ENCODE results near the gene CYTH4.

GRCh38 chr22:37325039-37325395 lies 42.7 kb downstream of the CYTH4 start:
- no peak for TF ChIP-seq CTCF (IDR thresholded peaks at IDR 0.05; ENCODE audit: poor library complexity, severe bottlenecking)
- TF ChIP-seq EP300 (conservative IDR thresholded peaks at IDR 0.05; ENCODE audit: poor library complexity, severe bottlenecking) = no peak
- no peak for TF ChIP-seq SMC3 (conservative IDR thresholded peaks at IDR 0.05; ENCODE audit: poor library complexity)
- no peak for TF ChIP-seq EZH2 (IDR thresholded peaks at IDR 0.05; ENCODE audit: borderline replicate concordance, insufficient read depth, low read length, poor library complexity, severe bottlenecking)

Measured in neural cell (in vitro differentiated cells).